Activated T-cell treated with anti-CD3 and anti-CD28 coated beads, Interleukin-2, amount 50 U/mL, for 48 hours (primary cell): ENCODE measurements around the gene HNF1B.
A peak's percentile ranks its signal among the peaks of the same experiment; 100 is the strongest.
"Not testable (repeated sequence)": the region's sequence is repeated elsewhere in the genome, so short reads cannot be mapped to it uniquely, and the experiment has no call there.

Source experiments
- DNase-seq, 2 experiments: peaks; one replicate each; pipeline ENCODE4 v3.0.0-alpha.2; 2020

The HNF1B gene

DNA sequence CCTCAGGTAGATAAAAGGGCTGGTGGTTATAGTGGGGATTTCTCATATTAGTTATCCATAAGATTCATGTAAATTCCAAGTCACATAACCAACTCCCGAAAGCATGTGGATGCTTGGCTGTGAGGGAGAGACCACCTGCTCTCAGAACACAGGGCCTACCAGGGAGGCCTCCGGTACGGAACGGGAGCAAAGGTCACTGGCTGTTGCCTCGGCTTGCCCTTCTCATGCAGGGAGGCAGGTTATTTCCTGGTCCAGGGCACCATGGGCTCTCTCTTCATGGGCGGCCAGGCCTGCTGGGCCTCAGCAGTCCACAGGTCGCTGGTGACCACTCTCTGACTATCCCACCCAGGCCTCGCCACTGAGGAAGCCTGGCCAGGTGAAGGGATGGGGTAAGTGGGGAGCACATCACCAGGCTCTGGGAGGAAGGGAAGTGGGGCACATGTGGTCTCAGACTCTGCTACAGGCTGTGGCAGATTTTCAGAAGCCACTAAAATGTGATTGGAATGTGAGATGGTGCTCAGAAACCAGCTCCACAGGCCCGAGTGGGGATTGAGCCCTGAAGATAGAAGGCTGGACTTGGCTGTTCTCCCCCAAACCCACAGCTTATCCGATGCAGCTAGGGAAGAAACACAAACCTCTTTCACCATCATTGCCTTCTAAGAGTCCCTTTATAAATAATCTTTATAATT is 45.4 kb downstream of the HNF1B start:
- DNase-seq: no peak

DNA sequence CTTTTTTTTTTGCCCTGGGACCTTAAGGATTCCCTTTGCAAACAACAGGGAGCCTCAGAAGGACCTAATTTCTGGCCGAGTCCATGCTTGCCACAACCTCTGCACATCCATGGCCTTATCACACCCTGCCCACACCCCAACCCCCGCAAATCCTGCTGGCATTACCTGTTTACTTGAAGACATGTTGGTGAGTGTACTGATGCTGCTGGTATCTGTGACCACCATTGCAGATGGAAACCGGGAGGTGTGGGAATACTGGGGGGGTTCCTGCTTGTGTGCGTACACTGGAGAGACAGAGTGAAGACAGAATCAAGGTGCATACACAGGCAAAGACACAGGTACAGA is 46.0 kb downstream of the HNF1B start:
- no peak for DNase-seq

DNA sequence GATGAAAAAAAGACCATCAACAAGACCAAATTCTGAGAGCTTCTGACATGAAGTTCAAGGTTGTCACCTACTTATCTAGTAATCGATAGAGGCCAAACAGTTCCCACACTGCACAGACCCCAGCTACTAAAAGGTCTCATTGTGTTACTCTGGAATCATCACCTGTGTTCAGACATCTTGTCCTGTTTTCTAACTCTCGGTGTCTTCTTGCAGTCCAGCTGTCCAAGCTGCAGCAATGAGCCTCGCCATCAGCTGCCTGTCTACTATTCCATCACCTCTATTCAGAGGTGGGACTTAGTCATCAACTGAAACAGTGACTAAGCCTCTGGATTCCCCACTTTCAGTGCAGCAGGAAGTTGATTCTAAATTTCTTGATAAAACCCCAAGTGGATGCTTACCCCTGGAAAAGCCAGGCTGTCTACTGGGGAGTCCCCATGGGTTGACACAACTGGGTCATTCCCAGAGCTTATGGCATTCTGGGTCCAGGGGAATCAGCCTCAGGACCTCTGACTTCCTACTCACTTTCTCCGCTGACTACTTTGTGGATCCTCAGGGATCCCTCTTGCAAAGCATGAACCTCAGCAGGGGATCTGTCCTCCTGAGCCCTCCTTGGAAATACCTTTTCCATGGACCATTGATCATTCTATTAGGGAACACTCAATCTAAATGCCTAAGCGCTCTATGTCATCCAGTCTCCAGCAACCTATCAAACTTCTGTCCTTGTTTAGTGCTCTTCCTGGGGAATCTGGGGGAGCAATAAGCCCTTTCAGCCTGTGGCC is 46.5 kb downstream of the HNF1B start:
- DNase-seq: peak in 1 of 2 experiments; percentile 39

DNA sequence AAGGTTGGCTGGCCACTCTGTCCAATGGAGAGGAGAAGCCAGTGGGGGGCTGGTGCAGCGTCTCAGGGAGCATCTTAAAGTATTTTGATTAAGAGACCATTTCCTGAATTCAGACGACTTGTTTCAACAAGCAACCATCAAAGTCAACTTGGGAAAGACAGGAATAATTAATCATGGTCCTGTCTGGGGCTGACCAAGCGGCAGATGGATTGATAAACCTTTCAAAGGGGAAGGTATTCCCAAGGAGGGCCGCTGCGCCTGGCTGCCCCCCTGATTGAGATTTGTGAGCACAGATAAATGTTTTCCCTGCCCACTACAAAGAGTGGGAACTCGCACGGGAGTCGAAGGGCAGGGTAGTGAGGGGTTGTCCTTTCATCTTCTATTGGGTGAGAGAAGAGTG is 47.5 kb downstream of the HNF1B start:
- DNase-seq: no peak

DNA sequence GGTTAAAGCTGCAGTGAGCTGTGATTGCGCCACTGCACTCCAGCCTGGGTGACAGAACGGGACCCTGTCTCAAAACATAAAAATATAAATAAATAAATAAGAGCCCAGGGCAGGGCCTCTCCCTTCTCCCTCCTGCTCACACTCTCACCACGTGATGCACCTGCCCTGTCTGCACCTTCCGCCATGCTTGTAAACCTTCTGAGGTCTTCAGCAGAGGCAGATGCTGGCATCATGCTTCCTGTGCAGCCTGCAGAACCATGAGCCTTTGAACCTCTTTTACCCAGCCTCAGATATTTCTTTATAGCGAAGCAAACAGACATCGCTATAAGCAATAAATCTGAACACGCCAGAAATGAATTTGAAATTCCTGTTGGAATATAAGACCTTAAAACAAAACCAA is 48.5 kb downstream of the HNF1B start:
- no peak for DNase-seq

DNA sequence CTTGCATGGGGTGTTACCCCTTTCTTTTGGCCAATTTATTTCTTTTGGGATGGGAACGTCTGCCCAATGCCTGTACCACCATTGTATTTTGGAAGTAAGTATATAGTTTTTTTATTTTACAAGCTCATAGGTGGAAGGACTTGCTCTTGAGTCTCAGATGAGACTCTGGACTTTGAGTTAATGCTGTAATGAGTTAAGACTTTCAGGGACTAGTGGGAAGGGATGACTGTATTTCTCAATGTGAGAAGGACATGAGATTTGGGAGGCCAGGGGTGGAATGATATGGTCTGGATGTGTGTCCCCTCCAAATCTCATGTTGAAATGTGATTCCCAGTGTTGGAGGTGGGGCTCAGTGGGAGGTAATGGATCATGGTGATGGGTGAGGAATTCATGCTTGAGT is 49.1 kb downstream of the HNF1B start:
- no peak for DNase-seq

DNA sequence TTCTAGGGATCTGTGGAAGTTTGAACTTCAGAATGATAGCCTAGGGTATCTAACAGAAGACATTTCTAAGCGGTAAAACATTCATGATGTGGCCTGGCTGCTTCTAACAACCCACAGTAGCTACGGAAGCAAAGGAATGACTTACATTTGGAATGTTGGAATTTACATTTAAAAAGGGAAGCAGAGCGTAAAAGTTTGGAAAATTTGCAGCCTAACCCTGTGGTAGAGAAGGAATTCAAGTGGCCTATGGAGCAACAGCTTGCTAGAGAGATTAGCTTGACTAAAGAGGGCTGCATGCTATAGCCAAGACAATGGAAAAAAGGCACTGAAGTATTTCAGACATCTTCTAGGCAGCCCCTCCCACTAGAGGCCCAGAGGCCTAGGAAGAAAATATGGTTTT is 50.1 kb downstream of the HNF1B start:
- no peak for DNase-seq

DNA sequence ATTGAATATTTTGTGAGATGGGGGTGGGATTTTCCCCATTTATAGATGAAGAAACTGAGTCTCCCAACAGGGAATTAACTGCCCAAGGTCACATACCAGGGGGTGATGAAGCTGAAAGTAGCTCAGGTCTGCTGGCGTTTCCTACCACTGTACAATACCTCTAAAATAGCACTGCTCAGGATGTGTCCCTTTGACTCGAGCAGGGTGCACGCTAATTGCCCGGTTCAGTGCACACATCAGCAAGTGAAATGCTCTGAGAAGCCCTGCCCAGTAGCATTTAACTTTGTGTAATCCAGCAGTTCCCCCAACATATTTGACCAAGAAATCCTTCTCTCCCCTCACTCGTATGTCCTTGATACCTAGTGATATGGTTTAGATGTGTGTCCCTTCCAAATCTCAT is 51.5 kb downstream of the HNF1B start:
- DNase-seq: no peak

DNA sequence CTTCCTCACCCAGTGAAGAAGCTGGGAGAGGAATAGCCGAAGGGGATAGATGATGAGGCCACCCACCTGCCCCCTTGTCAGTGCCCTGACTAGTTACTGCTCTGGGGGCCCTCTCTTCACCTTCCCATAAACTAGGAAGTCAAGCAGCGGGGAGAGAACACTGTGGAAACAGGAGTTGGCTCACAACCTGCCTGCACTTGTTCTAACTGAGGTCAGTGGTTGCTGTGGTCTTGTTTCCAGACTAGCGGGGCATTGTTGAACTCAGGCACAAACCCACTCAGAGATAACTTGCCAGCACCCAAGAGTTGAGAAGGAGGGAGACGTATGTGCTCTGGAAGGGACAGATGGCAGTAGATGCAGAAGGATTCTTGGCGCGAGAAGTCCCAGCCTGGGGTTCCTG is 53.1 kb downstream of the HNF1B start:
- DNase-seq: no peak

DNA sequence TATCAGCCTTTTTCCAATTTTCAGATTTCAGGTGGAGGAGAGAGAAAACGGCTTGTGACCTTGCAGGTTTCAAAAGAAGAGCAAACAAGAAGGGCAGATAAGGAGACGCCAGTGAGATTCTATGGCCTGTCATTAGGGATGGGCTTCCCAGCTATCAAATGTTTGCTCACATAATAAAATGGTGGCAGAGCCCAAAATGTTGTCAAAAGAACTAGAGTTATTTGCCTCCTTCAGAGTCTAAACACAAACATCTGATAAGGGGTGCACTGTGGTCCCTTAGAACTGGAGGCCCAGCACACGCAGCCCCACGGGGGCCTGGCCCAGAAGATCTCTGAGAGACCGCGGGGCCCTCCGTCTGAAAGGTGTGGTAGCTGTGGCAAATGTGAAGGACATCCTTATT is 55.5 kb downstream of the HNF1B start:
- no peak for DNase-seq

DNA sequence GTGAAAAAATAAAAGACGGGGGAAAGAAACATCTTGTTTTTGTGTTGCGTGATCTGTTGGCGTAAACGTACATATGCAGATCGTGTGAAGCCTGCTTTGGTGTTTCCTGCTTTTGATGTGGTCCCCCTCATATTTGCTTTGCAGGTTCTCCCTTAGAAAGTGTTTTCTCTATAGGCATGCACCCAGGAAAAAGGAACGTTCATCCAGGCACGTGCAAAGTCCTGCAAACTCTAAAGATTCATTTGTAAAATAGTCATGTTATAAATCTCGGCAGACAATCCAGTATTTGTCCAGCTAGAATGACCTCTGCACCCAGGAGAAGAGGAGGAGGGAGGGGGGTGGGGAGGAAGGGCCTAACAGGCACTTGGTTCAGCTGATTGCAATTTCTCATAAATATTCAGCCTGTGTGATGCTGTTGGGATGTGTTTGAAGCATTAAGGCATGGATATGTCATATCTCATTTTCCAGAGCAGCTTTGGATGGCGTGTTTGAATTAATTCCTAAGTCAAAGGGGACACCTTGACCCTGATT is 61.3 kb downstream of the HNF1B start:
- no peak for DNase-seq

DNA sequence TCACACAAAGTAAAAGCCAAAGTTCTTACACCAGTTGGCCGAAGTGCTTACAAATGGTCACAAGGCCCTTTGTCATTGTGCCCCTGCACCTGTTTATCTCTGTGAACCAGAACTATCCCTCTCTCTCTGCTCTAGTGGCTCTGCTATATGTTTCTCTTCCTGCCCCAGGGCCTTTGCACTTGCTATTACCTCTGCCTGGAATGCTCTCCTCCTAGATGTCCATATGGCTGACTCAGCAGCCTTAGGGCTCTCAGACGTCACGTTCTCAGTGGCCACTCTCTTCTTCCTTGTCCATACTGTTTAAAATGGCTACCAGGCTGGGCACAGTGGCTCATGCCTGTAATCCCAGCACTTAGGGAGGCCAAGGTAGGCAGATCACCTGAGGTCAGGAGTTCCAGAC is 62.9 kb downstream of the HNF1B start:
- DNase-seq: no peak

DNA sequence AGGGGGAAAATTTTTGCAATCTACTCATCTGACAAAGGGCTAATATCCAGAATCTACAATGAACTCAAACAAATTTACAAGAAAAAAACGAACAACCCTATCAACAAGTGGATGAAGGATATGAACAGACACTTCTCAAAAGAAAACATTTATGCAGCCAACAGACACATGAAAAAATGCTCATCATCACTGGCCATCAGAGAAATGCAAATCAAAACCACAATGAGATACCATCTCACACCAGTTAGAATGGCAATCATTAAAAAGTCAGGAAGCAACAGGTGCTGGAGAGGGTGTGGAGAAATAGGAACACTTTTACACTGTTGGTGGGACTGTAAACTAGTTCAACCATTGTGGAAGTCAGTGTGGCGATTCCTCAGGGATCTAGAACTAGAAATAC is 64.9 kb downstream of the HNF1B start:
- not testable (repeated sequence) for DNase-seq

DNA sequence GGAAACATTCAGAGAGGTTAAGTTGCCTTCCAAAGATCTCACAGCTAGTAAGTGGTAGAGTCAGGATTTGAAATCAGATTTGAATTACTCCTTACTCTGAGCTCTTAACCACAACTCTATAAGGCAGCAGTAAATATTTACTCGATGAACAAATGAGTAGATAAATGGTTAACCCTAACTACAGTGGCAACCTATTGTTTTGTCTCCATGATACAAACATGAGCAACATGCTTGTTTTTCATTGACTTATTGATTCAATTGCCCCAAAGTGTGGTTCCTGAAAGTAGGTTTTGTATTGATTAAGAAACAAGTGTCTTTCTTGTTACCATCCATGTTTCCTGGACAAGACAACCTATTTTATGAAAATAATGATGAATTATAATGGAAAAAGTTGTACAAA is 66.8 kb downstream of the HNF1B start:
- no peak for DNase-seq

DNA sequence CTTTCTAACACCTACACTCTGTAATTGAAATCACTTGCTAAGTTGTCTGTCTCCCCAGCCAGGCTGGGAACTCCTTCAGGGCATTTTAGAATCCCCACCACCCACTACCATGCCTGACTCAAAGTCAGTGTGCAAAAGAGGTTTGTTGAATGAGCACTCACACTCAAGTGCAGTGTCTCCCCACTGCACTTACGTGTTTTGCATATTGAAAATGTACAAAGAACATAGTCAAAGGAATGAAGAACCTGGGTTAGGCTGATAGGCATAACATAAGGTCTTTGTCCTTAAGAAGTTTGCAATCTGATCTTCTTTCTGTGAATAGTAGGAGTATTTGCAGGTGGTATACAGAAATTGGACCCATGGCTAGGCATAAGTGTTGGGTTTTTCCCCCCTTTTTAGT is 67.8 kb downstream of the HNF1B start:
- no peak for DNase-seq

DNA sequence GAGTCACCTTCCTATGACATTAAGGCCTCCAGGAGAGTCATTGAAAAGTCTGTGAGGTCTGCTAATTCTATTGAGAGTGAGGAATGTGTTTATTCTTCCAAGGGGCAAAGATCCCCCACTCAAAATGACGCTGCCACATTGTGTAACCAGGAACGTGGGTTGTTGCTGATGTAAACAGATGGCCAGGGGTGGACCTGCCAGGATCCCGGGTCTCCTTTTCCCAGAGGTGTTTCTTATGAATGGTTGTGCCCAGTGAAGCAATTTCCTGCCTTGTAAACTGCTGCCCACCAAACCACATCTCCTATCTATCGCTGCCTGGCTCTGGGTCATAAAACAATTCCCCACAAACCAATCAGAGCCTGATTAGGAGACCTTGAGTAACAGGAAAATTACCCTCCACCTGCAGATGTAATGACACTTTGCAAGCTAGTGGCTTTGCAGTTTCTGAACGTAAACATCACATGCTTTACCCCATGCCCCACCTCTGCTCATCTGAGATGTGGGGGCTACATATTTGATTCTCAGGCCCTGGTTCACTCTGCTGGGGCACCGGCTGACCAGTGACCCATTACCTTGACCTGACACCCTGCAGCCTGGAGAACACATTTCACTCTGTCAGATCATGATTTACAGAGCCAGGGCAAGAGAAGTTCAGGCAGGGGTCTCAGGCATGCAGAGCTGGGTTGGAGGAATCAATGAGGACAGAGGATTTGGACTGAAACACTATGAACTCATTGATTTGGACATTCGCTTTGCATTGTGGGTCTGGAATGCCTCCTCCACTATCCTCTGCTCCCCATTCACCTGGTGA is 68.5 kb downstream of the HNF1B start:
- DNase-seq: no peak

DNA sequence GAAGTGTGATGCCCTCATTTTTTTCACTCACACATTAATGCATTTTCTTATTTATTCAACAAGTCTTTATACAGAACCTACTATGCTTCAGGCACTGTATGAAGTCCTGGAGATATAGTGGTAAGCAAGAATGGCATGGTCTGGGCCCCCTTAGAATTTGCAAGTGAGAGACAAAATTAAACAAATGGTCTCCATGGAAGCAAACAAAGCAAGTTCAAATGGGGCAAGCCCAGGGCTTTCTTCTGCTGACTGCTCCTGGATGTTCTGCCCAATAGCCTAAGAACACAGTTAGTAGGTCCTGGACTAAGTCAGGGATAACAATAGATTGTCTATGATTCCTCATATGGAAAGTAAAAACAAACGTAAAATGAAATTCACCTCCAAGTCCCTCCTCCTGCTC is 70.3 kb downstream of the HNF1B start:
- DNase-seq: no peak

DNA sequence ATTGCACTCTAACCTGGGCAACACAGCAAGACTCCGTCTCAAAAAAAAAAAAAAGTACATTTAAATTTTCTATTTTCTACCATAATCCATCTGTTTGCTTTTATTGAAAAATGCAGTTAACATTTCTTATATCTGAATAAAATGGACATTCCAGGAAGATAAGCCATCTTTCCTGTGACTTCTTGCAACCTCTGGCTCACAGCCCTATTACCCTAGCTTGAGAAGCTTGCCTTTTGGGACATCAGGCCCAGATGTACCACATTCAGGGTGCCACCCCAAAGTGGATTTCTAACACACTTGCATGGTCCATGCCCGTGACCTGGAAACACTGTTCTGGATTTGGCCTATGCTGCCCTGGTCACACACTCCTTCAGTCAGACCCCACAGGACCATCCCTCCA is 71.5 kb downstream of the HNF1B start:
- no peak for DNase-seq

DNA sequence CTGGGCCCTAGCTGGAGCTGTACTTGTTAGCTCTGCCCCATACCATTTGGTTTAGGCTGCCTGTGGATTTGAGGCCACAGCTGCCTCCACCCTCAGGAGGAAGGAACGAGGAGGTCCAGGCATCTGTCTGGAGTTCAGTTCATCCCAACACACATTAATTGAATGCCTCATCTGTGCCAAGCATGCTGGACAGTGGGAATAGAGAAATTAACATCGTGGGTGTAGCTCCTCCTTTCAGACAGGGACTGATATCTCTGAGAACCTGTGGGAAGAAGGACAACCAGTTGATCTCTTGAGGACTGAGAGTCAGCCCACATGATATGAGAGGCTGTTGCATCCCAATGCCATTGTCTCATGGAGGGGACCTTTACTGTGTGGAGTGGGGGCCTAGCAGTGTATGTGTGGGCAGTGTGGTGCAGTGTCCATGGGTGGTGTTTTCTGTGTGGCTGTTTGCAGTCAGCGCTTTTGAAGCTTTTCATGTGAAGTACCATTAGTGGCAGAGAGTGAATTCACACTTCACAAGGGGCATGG is 72.2 kb downstream of the HNF1B start:
- DNase-seq: no peak

DNA sequence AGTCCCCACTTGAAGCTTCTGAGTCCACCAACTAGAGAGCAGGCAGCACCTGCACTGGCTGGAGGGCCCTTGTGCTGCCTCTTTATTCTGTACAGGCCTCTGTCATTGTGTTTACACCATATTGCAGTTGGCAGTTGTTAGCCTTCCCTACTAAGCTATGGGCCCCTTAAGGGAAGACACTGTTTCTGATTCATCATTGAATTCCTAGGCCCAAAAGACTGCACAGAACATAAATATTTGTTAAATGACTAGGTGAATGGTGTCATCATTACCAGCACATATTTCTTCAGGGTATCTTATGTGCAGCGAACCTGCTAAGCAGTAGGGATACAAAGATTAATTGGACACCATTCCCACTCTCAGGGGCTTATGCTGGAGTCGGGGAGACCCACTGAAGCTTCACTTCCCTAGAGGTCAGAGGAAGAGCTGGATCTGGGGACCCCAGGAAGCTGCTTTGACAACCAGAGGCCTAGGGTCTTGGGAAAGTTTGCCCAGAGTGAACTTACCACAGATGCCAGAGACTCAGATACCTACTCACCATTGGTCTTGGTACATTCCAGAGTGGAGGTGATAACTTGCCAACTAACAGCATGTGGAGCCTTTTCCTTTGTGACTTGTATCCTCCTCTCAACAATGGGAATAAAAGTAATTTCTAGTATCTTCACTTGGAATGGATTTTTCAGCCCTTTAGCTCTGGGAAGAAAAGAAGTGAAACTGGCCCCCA is 72.9 kb downstream of the HNF1B start:
- no peak for DNase-seq

DNA sequence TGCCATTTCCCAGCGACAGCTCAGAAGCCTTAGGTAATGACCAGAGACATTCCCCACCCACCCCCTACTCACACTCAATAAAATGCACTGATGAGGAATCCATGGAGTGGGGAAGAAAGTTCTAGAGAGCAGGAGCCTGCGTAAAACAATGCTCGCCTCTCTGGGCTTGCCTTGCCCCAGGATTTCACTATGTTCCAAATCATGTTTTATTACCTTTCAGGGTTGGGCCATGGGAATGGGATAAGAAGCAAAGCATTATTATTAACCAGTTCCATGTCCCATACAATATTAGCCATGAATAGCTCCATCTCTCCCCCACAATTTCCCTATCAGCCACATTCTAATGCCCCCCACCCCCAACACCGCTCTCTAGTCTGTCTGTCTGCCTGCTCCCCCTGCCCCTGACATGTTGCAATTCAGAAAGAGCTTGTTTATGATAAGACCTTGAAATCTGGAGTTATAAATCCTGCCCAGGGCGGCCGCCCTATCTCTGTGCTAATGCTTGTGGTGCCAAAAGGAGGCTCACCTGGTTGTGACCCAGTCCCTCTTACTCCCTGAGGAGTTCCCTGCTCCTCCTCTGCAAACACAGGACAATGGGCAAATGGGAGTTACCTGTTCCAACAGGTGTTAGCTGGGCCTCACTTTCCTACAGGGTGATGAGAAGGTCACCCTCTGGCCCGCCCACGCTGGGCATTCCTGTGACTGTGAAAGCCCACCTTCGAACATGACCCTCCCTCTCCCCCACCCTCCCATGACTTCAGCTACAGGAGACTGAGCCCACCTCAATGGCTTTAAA is 73.6 kb downstream of the HNF1B start:
- DNase-seq: no peak

DNA sequence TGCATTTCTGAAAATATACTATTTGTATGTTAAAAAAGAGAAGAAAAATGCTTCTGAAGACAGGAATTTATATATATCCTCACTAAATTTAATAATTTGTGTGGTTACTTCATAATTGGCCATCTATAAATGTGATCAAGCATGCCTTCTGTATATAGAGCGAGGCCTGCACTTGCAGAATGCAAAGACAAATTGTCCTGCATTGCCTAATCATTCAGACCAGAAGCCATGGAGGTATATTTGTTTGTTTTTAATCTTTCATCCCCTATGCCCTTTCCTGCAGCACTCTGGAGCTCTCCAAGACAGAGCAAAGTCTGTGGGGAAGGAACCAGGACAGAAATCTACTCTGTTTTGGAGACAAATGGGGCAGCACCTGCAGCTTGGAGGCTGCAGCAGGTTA is 77.8 kb downstream of the HNF1B start:
- DNase-seq: no peak
